HepG2 (cell line): ENCODE results near the gene ZSWIM5.

Experiments used
- EP300 ChIP-seq, 3 experiments: sonication (generic) in 1 of 3; formaldehyde crosslinking in 1 of 3; IDR thresholded peaks; 2 replicates each; pipeline versions ENCODE4 v1.5.1 to v1.6.1; 2011 to 2020; ENCODE audit warnings: low read depth in 2 of 3, low read length in 2 of 3, borderline replicate concordance in 1 of 3, improper control_type of control experiment in 1 of 3, mild to moderate bottlenecking in 1 of 3, missing genetic modification reagents in 1 of 3, moderate library complexity in 1 of 3
- ERF ChIP-seq: IDR thresholded peaks from 2 replicates; pipeline ENCODE4 v1.6.1; 2018; ENCODE audit warnings: missing biosample characterization, missing genetic modification reagents
- PHF5A ChIP-seq: IDR thresholded peaks from one replicate; pipeline ENCODE4 v1.6.1; 2018; ENCODE audit warnings: low read depth, missing genetic modification reagents; ENCODE audit not compliant: unreplicated experiment
- POGZ ChIP-seq: sonication (generic); formaldehyde crosslinking; IDR thresholded peaks from 2 replicates; pipeline ENCODE4 v1.4.0; 2020; ENCODE audit warnings: mild to moderate bottlenecking, missing genetic modification reagents
- ZNF24 ChIP-seq: fragments of 450-650 bp; IDR thresholded peaks from 2 replicates; pipeline ENCODE4 v1.6.1; 2017; ENCODE audit warnings: antibody characterized with exemption, mild to moderate bottlenecking
- ZNF274 ChIP-seq: sonication (generic); formaldehyde crosslinking; IDR thresholded peaks from 2 replicates; pipeline ENCODE4 v1.5.1; 2020; ENCODE audit warnings: mild to moderate bottlenecking, missing genetic modification reagents

GRCh38 chr1:45038240-45038639 lies 168.2 kb downstream of the ZSWIM5 start:
- no peak for TF ChIP-seq EP300 (IDR thresholded peaks at IDR 0.05; ENCODE audit: low read depth in 2 of 2, low read length in 2 of 2)
- no peak for TF ChIP-seq EP300 (CRISPR knock-in tag; IDR thresholded peaks at IDR 0.05; ENCODE audit: borderline replicate concordance)
- no peak for TF ChIP-seq ZNF24
- TF ChIP-seq ERF (CRISPR knock-in tag) = no peak
- no peak for TF ChIP-seq POGZ (CRISPR knock-in tag)
- no peak for TF ChIP-seq PHF5A (CRISPR knock-in tag)
- TF ChIP-seq ZNF274 = no peak
